Activated T-helper 9 cell treated with anti-CD3 and anti-CD28 coated beads, Interleukin-2, amount 50 U/mL, for 16 hours (primary cell): ENCODE data around the gene UGT2B11.
"Not testable (repeated sequence)": the region's sequence is repeated elsewhere in the genome, so short reads cannot be mapped to it uniquely, and the experiment has no call there.

Experiments used
- DNase-seq: peaks from one replicate; pipeline ENCODE4 v3.0.0-alpha.2; 2020; ENCODE audit warnings: low read depth

UGT2B11 gene

GRCh38 chr4:69169171-69169570 lies 45.4 kb downstream of the UGT2B11 start:
- not testable (repeated sequence) for DNase-seq

GRCh38 chr4:69167300-69167699 lies 47.2 kb downstream of the UGT2B11 start:
- DNase-seq: no peak

GRCh38 chr4:69166376-69166775 lies 48.2 kb downstream of the UGT2B11 start:
- not testable (repeated sequence) for DNase-seq

- not testable (repeated sequence) for DNase-seq
Observed at GRCh38 chr4:69165707-69166106, 48.8 kb downstream of the UGT2B11 start.

GRCh38 chr4:69156913-69157312 lies 57.6 kb downstream of the UGT2B11 start:
- DNase-seq: no peak

- no peak for DNase-seq
Observed at GRCh38 chr4:69154021-69154420, 60.5 kb downstream of the UGT2B11 start.
